ENCODE results near the gene CUX1.

- TF ChIP-seq CTCF (IDR thresholded peaks at IDR 0.05) = no peak
- no peak for TF ChIP-seq POLR2A (IDR thresholded peaks at IDR 0.05)
Measured at GRCh38 chr7:102122026-102122425, 304.6 kb downstream of the CUX1 start.

All from uterus (tissue), 2 donors.